ENCODE data around the gene RAP1GAP.

RAP1GAP gene

GRCh38 chr1:21585037-21585436, 84.1 kb downstream of the RAP1GAP start:
- no peak overlapping the region for H3K4me3 ChIP-seq (ENCODE audit: low read depth, low read length)
- no peak for TF ChIP-seq CTCF (IDR thresholded peaks at IDR 0.05; ENCODE audit: control insufficient read depth, extremely low read depth, insufficient read depth)
- no peak for DNase-seq (ENCODE audit: low read depth)

GRCh38 chr1:21584096-21584495, 85.1 kb downstream of the RAP1GAP start:
- TF ChIP-seq CTCF (IDR thresholded peaks at IDR 0.05; ENCODE audit: control insufficient read depth, extremely low read depth, insufficient read depth) = no peak
- DNase-seq (ENCODE audit: low read depth) = no peak
- no peak overlapping the region for H3K4me3 ChIP-seq (ENCODE audit: low read depth, low read length)

- H3K4me3 ChIP-seq (ENCODE audit: low read depth, low read length) = no peak overlapping the region
- TF ChIP-seq CTCF (IDR thresholded peaks at IDR 0.05; ENCODE audit: control insufficient read depth, extremely low read depth, insufficient read depth) = no peak
- no peak for DNase-seq (ENCODE audit: low read depth)
Observed at GRCh38 chr1:21579791-21580190, 89.4 kb downstream of the RAP1GAP start.

GRCh38 chr1:21577933-21578332, 91.2 kb downstream of the RAP1GAP start:
- DNase-seq (ENCODE audit: low read depth) = no peak
- no peak overlapping the region for H3K4me3 ChIP-seq (ENCODE audit: low read depth, low read length)
- TF ChIP-seq CTCF (IDR thresholded peaks at IDR 0.05; ENCODE audit: control insufficient read depth, extremely low read depth, insufficient read depth) = no peak

GRCh38 chr1:21577324-21577723, 91.8 kb downstream of the RAP1GAP start:
- TF ChIP-seq CTCF (IDR thresholded peaks at IDR 0.05; ENCODE audit: control insufficient read depth, extremely low read depth, insufficient read depth) = no peak
- no peak overlapping the region for H3K4me3 ChIP-seq (ENCODE audit: low read depth, low read length)
- DNase-seq (ENCODE audit: low read depth) = no peak

- no peak for TF ChIP-seq CTCF (IDR thresholded peaks at IDR 0.05; ENCODE audit: control insufficient read depth, extremely low read depth, insufficient read depth)
- H3K4me3 ChIP-seq (ENCODE audit: low read depth, low read length) = no peak overlapping the region
- no peak for DNase-seq (ENCODE audit: low read depth)
Observed at GRCh38 chr1:21576798-21577187, 92.4 kb downstream of the RAP1GAP start.

GRCh38 chr1:21576031-21576797, 92.9 kb downstream of the RAP1GAP start:
- H3K4me3 ChIP-seq (ENCODE audit: low read depth, low read length) = no peak overlapping the region
- no peak for TF ChIP-seq CTCF (IDR thresholded peaks at IDR 0.05; ENCODE audit: control insufficient read depth, extremely low read depth, insufficient read depth)
- DNase-seq (ENCODE audit: low read depth) = no peak
